IMR-90 (cell line): ENCODE results near the gene SLC25A51. TPM values are rescaled to one million over a fixed set of nuclear protein-coding genes. Genes with fewer than 3 reads are reported as not detected.

Experiments
- ATAC-seq: fragments of 200-7000 bp; cut with Tn5 transposase; 2 replicates; pipeline ENCODE4 v1.9.1; 2020; ENCODE audit warnings: low read depth, mild to moderate bottlenecking, moderate library complexity
- BruUV-seq: library from RNA; stranded (reverse); fragments of 400-500 nt; replicated peaks from 2 replicates; lab custom pipeline; 2021; lab: Mats Ljungman, UMichigan
- CTCF ChIA-PET: fragments of 300-600 bp; formaldehyde crosslinking; extraction: SDS; loops from one replicate; lab custom pipeline; 2021; ENCODE audit warnings: antibody characterized with exemption; lab: Yijun Ruan, JAX
- POLR2A ChIA-PET: fragments of 300-600 bp; sonication (Branson Sonifier 250); formaldehyde crosslinking; loops from one replicate; lab custom pipeline; 2022; ENCODE audit warnings: antibody characterized with exemption; ENCODE audit not compliant: unreplicated experiment; lab: Charles Lee
- DNase-seq: peaks from one replicate; pipeline ENCODE4 v3.0.0; 2013
- H2AFZ ChIP-seq: replicated peaks from 2 replicates; pipeline ENCODE3; 2013; ENCODE audit warnings: low read length, mild to moderate bottlenecking; ENCODE audit not compliant: poor library complexity
- H2AK5ac ChIP-seq: 2 replicates; pipeline ENCODE4 v1.6.1; 2013; ENCODE audit warnings: low read depth, low read length, inconsistent platforms
- H2AK9ac ChIP-seq: replicated peaks from 2 replicates; pipeline ENCODE3; 2013; ENCODE audit warnings: mild to moderate bottlenecking, low read depth, low read length, moderate library complexity; ENCODE audit not compliant: poor library complexity
- H2BK120ac ChIP-seq: 2 replicates; pipeline ENCODE4 v1.6.1; 2013; ENCODE audit warnings: low read depth, low read length, inconsistent platforms
- H2BK15ac ChIP-seq: 3 replicates; pipeline ENCODE4 v1.6.1; 2013; ENCODE audit warnings: low read depth, low read length, inconsistent platforms
- H2BK20ac ChIP-seq: 2 replicates; pipeline ENCODE4 v1.6.1; 2013; ENCODE audit warnings: low read depth, mild to moderate bottlenecking, inconsistent platforms, low read length, moderate library complexity
- H2BK5ac ChIP-seq: 2 replicates; pipeline ENCODE4 v1.6.1; 2013; ENCODE audit warnings: mild to moderate bottlenecking, low read depth, low read length, inconsistent platforms; ENCODE audit not compliant: poor library complexity, severe bottlenecking
- H3K14ac ChIP-seq: replicated peaks from 2 replicates; pipeline ENCODE4 v1.6.1; 2013; ENCODE audit warnings: low read depth, low read length, inconsistent platforms
- H3K18ac ChIP-seq: 2 replicates; pipeline ENCODE4 v1.6.1; 2013; ENCODE audit warnings: low read depth, low read length, control low read depth
- H3K23ac ChIP-seq: 2 replicates; pipeline ENCODE4 v1.6.1; 2013; ENCODE audit warnings: low read depth, low read length, inconsistent platforms
- H3K27ac ChIP-seq: 2 replicates; pipeline ENCODE4 v1.5.1; 2013; ENCODE audit warnings: mild to moderate bottlenecking, control low read depth, low read length; ENCODE audit not compliant: insufficient read depth
- H3K27me3 ChIP-seq: 2 replicates; pipeline ENCODE4 v1.6.1; 2013; ENCODE audit warnings: low read length; ENCODE audit not compliant: control insufficient read depth, insufficient read depth
- H3K36me3 ChIP-seq: 2 replicates; pipeline ENCODE4 v1.6.1; 2013; ENCODE audit warnings: low read length, mixed read lengths; ENCODE audit not compliant: control insufficient read depth, insufficient read depth
- H3K4ac ChIP-seq: 2 replicates; pipeline ENCODE4 v1.6.1; 2013; ENCODE audit warnings: low read depth, low read length, inconsistent platforms
- H3K4me1 ChIP-seq: 2 replicates; pipeline ENCODE4 v1.6.1; 2013; ENCODE audit warnings: low read length, mixed read lengths; ENCODE audit not compliant: control insufficient read depth, insufficient read depth
- H3K4me2 ChIP-seq: 2 replicates; pipeline ENCODE4 v1.6.1; 2013; ENCODE audit warnings: low read depth, mild to moderate bottlenecking, control low read depth, low read length, moderate library complexity
- H3K4me3 ChIP-seq: 2 replicates; pipeline ENCODE4 v1.5.1; 2013; ENCODE audit warnings: low read depth, mild to moderate bottlenecking, control low read depth, low read length, moderate library complexity; ENCODE audit not compliant: insufficient read depth
- H3K56ac ChIP-seq: 2 replicates; pipeline ENCODE4 v1.6.1; 2013; ENCODE audit warnings: low read length, inconsistent platforms; ENCODE audit not compliant: insufficient read depth; ENCODE audit errors: extremely low read depth
- H3K79me1 ChIP-seq, 2 experiments: 2 replicates each; pipeline ENCODE4 v1.6.1; 2013; ENCODE audit warnings: low read length in 2 of 2, inconsistent platforms in 1 of 2, low read depth in 1 of 2
- H3K9ac ChIP-seq: 2 replicates; pipeline ENCODE4 v1.6.1; 2013; ENCODE audit warnings: low read depth, low read length, control low read depth
- H3K9me1 ChIP-seq: 2 replicates; pipeline ENCODE4 v1.6.1; 2013; ENCODE audit warnings: low read length, inconsistent platforms; ENCODE audit not compliant: insufficient read depth
- H3K9me3 ChIP-seq: 2 replicates; pipeline ENCODE4 v1.6.1; 2013; ENCODE audit warnings: low read length; ENCODE audit not compliant: control insufficient read depth, insufficient read depth
- H4K20me1 ChIP-seq: 2 replicates; pipeline ENCODE4 v1.6.1; 2013; ENCODE audit warnings: low read length, inconsistent platforms; ENCODE audit not compliant: insufficient read depth
- H4K5ac ChIP-seq: 2 replicates; pipeline ENCODE4 v1.6.1; 2013; ENCODE audit warnings: mild to moderate bottlenecking, low read depth, low read length, control low read depth
- H4K8ac ChIP-seq, 2 experiments: 2 replicates each; pipeline ENCODE4 v1.6.1; 2013; ENCODE audit warnings: low read depth in 2 of 2, low read length in 2 of 2, control low read depth in 1 of 2, inconsistent platforms in 1 of 2
- H4K91ac ChIP-seq: 2 replicates; pipeline ENCODE4 v1.6.1; 2013; ENCODE audit warnings: low read depth, low read length, inconsistent platforms; ENCODE audit not compliant: insufficient read depth
- MAZ ChIP-seq: IDR thresholded peaks from 2 replicates; pipeline ENCODE4 v1.6.1; 2012; ENCODE audit warnings: low read depth, mild to moderate bottlenecking, low read length, improper control_type of control experiment, moderate library complexity, borderline replicate concordance
- POLR2A ChIP-seq: IDR thresholded peaks from 2 replicates; pipeline ENCODE4 v1.6.1; 2012; ENCODE audit warnings: mild to moderate bottlenecking, low read depth, low read length
- RAD21 ChIP-seq: IDR thresholded peaks from 2 replicates; pipeline ENCODE4 v1.6.1; 2012; ENCODE audit warnings: low read length, improper control_type of control experiment
- WGBS, 2 experiments: methylation state at CpG; one replicate each; pipeline versions ENCODE4 v1.1.5 to v1.1.7; 2013; ENCODE audit warnings: missing lambda C conversion rate in 2 of 2; ENCODE audit not compliant: insufficient read length in 1 of 2; ENCODE audit errors: extremely low coverage in 2 of 2; 5-methylcytosine and 5-hydroxymethylcytosine counted together
- dilution Hi-C: fragments of 300-500 bp; cut with HindIII; formaldehyde crosslinking; loops from one replicate; pipeline ENCODE4 v1.14.3; 2018; ENCODE audit warnings: low sequenced_read_pairs; ENCODE audit not compliant: unreplicated experiment
- in situ Hi-C: fragments of 300-500 bp; cut with MboI; formaldehyde crosslinking; loops from 3 replicates; pipeline ENCODE4 v1.14.3; 2019; ENCODE audit warnings: low sequenced_read_pairs, inconsistent platforms, mixed read lengths
- intact Hi-C: fragments of 100-400 bp; cut with micrococcal nuclease; formaldehyde crosslinking; loops from 2 replicates; pipeline ENCODE4 v1.10.0; 2022
- polyA plus RNA-seq, 3 experiments: library from polyadenylated mRNA; depleted of rRNA; stranded (reverse); fragments of >200 nt; gene quantifications; 2 replicates each; pipeline ENCODE4 v1.2.3, GENCODE V29; 2012; ENCODE audit warnings: low replicate concordance in 1 of 3
- total RNA-seq: library from RNA; depleted of rRNA; stranded (reverse); fragments of >200 nt; gene quantifications from 2 replicates; pipeline ENCODE4 v1.2.3, GENCODE V29; 2012
- TF ChIP-seq, protein P1 (sequence below): fragments of 150-350 bp; IDR thresholded peaks from 2 replicates; pipeline ENCODE4 v1.6.1; 2016; ENCODE audit warnings: low read depth, mild to moderate bottlenecking, low read length, moderate library complexity, borderline replicate concordance

Gene SLC25A51
- total and polyA plus RNA-seq, 2 of the 4 experiments (the other 2 are of a cell fraction) = 14.1 to 81.6 TPM

DNA sequence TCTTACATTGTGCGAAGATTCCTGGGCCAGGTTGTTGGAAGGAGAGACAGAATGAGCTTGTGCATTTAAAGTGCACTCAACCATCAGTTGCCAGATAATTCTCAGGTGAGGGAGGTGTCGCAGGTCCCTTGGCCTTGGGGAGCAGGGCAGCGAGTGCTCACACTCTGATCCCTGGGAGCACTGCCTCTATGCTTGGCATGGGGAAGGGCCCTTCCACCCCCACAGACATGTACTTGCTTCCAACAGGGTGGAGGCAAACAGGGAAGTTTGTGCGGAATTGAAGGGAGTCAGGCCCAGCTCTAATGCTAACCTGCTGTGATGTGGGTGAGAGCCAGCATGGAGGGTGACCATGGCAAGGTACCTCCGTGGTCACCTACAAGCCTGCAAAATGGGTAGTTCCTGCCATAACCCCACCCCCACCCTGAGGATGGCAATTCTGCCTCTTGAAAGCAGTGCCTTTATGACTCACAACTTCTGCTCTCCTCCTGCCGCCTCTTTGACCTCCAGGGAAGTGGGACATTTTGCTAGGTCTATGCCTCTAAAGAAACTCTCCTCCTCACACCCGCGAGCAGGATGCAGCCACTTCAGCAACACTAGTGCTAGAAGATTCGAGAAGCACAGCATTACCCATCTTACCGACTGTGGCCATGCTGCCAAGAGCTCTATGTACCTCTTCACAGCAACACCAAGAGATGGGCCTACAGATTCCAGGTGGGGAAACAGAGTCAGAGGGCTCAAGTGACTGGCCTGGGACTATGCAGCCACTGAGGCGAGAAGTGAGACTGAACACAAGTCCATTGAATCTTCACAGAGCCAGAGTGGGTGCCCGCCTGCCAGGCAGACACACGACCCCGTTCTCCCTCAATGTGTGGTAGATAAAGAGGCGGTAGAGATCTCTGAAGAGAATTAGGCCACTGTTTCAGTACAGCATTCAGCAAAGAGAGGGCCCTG lies 22.1 kb upstream of the SLC25A51 start:
- intact Hi-C loops = no loop called here

More for the DNA sequence above, 22.1 kb upstream of the SLC25A51 start:
- H2BK15ac ChIP-seq = no peak overlapping the region
- TF ChIP-seq, protein P1, sequence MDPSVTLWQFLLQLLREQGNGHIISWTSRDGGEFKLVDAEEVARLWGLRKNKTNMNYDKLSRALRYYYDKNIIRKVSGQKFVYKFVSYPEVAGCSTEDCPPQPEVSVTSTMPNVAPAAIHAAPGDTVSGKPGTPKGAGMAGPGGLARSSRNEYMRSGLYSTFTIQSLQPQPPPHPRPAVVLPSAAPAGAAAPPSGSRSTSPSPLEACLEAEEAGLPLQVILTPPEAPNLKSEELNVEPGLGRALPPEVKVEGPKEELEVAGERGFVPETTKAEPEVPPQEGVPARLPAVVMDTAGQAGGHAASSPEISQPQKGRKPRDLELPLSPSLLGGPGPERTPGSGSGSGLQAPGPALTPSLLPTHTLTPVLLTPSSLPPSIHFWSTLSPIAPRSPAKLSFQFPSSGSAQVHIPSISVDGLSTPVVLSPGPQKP = no peak
- TF ChIP-seq RAD21 (peak; percentile 11; the same call in 1 of the 2 replicates), POLR2A (no peak), MAZ (no peak)
- ATAC-seq (peak; percentile 35), DNase-seq (no peak)
- H3K27me3 ChIP-seq = no peaks in the 10 kb centered on the region
- no peak overlapping the region for H4K5ac ChIP-seq
- no peak overlapping the region for H2BK20ac ChIP-seq
- peak overlapping the region; percentile 52 for H2AK9ac ChIP-seq
- peak overlapping the region; percentile 29; the same call in 1 of the 2 replicates for H2AK5ac ChIP-seq
- no peaks in the 10 kb centered on the region for H3K9me3 ChIP-seq
- CTCF ChIA-PET = no interaction called here
- peak overlapping the region; percentile 45 for H3K4ac ChIP-seq
- in situ Hi-C loops (loop anchor here (10.0 kb wide), 1 partner anchor 139 kb away; the partner anchor contains the start of gene SHB), dilution Hi-C loops (loop anchor here (25.0 kb wide), 1 partner anchor 136 kb away; the partner anchor contains the start of gene SHB)
- H4K8ac ChIP-seq = peak overlapping the region in 1 of 2 experiments; percentile 61; a peak in 2 of 4 replicates
- H2BK120ac ChIP-seq = no peak overlapping the region; the same call in 1 of the 2 replicates
- POLR2A ChIA-PET = no interaction called here
- no peak overlapping the region for H3K56ac ChIP-seq
- H3K23ac ChIP-seq = peak overlapping the region; percentile 75; the same call in 1 of the 2 replicates
- peaks cover 34% of the 10 kb centered on the region for H3K36me3 ChIP-seq
- H3K9me1 ChIP-seq = peaks cover 30% of the 10 kb centered on the region
- 100% methylated on average over 2 of the region's 15 CpGs; no CpG with 5 or more reads in 1 of the 2 experiments for WGBS, 2 experiments
- H2AFZ ChIP-seq = no peak overlapping the region
- H3K14ac ChIP-seq = peak overlapping the region; percentile 75
- peaks cover 24% of the 10 kb centered on the region for H4K20me1 ChIP-seq
- H3K4me3 ChIP-seq = no peak overlapping the region
- H3K27ac ChIP-seq = no peak overlapping the region
- H4K91ac ChIP-seq = peak overlapping the region; percentile 23; the same call in 1 of the 2 replicates
- H3K4me1 ChIP-seq = peaks cover 18% of the 10 kb centered on the region
- H3K4me2 ChIP-seq = no peak overlapping the region
- no peak overlapping the region for H3K9ac ChIP-seq
- no peak overlapping the region for H3K18ac ChIP-seq
- no TSS peak for BruUV-seq
- H2BK5ac ChIP-seq = no peak overlapping the region
- peaks cover 70 to 93% of the 10 kb centered on the region in 2 experiments for H3K79me1 ChIP-seq
